Left ventricle myocardium inferior (tissue), 1 donor: ENCODE data around the gene ZBTB8OS. TPM values are rescaled to one million over a fixed set of nuclear protein-coding genes. Genes with fewer than 3 reads are reported as not detected.

ENCODE experiments used
- DNase-seq: peaks from one replicate; pipeline ENCODE4 v3.0.0-alpha.2; 2020
- H3K27ac ChIP-seq: fragments of 200-600 bp; replicated peaks from 2 replicates; pipeline ENCODE4 v1.8.0; 2021
- H3K27me3 ChIP-seq: fragments of 200-600 bp; 2 replicates; pipeline ENCODE4 v1.8.0; 2021; ENCODE audit warnings: low read depth
- H3K36me3 ChIP-seq: fragments of 200-600 bp; 2 replicates; pipeline ENCODE4 v1.8.0; 2021
- H3K4me1 ChIP-seq: fragments of 200-600 bp; 2 replicates; pipeline ENCODE4 v1.8.0; 2021
- H3K4me3 ChIP-seq: fragments of 200-600 bp; 2 replicates; pipeline ENCODE4 v1.8.0; 2021; ENCODE audit warnings: mild to moderate bottlenecking, moderate library complexity
- H3K9me3 ChIP-seq: fragments of 200-600 bp; replicated peaks from 2 replicates; pipeline ENCODE4 v1.8.0; 2021
- intact Hi-C: fragments of 100-400 bp; cut with micrococcal nuclease; formaldehyde crosslinking; loops from one replicate; pipeline ENCODE4 v1.11.0; 2022
- total RNA-seq: library from RNA; stranded (reverse); fragmentation: NEBNext Ultra II Directional; extraction: Animal tissue kit (Norgen Biotek cat#: 25700); gene quantifications from one replicate; pipeline ENCODE4 v1.2.1, GENCODE V29; 2021
- TF ChIP-seq, protein P1 (sequence below): fragments of 200-600 bp; IDR thresholded peaks from 2 replicates; pipeline ENCODE4 v1.8.0; 2021; ENCODE audit warnings: antibody characterized with exemption, mild to moderate bottlenecking, borderline replicate concordance
- donor health status: DM: no; HTN: yes; CAD: no; lungs with severe emphysema.

The ZBTB8OS gene
- total RNA-seq, 1 donor from 2014 or later, result 32.4 TPM

- H3K9me3 ChIP-seq, result no peaks in the 10 kb centered on the region
- DNase-seq, result no peak
- peaks cover 22% of the 10 kb centered on the region for H3K36me3 ChIP-seq
- no peaks in the 10 kb centered on the region for H3K4me1 ChIP-seq
- intact Hi-C loops, result no loop called here
- H3K4me3 ChIP-seq, result no peak overlapping the region
- TF ChIP-seq, protein P1, sequence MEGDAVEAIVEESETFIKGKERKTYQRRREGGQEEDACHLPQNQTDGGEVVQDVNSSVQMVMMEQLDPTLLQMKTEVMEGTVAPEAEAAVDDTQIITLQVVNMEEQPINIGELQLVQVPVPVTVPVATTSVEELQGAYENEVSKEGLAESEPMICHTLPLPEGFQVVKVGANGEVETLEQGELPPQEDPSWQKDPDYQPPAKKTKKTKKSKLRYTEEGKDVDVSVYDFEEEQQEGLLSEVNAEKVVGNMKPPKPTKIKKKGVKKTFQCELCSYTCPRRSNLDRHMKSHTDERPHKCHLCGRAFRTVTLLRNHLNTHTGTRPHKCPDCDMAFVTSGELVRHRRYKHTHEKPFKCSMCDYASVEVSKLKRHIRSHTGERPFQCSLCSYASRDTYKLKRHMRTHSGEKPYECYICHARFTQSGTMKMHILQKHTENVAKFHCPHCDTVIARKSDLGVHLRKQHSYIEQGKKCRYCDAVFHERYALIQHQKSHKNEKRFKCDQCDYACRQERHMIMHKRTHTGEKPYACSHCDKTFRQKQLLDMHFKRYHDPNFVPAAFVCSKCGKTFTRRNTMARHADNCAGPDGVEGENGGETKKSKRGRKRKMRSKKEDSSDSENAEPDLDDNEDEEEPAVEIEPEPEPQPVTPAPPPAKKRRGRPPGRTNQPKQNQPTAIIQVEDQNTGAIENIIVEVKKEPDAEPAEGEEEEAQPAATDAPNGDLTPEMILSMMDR, result no peak
- H3K27ac ChIP-seq, result no peak overlapping the region
- no peaks in the 10 kb centered on the region for H3K27me3 ChIP-seq
Measured at GRCh38 chr1:32622806-32623681, 27.3 kb downstream of the ZBTB8OS start.

- H3K9me3 ChIP-seq, result no peaks in the 10 kb centered on the region
- no peak for DNase-seq
- TF ChIP-seq, protein P1, result no peak
- intact Hi-C loops, result no loop called here
- no peaks in the 10 kb centered on the region for H3K4me1 ChIP-seq
- H3K27me3 ChIP-seq, result no peaks in the 10 kb centered on the region
- peaks cover 13% of the 10 kb centered on the region for H3K36me3 ChIP-seq
- no peak overlapping the region for H3K27ac ChIP-seq
- no peak overlapping the region for H3K4me3 ChIP-seq
Measured at GRCh38 chr1:32622205-32622604, 28.1 kb downstream of the ZBTB8OS start.

GRCh38 chr1:32619701-32620485 lies 30.5 kb downstream of the ZBTB8OS start:
- Histone ChIP-seq H3K27me3 (no peaks in the 10 kb centered on the region), H3K4me1 (no peaks in the 10 kb centered on the region), H3K9me3 (no peaks in the 10 kb centered on the region), H3K27ac (no peak overlapping the region), H3K4me3 (no peak overlapping the region), H3K36me3 (peaks cover 11% of the 10 kb centered on the region)
- no peak for DNase-seq
- intact Hi-C loops, result no loop called here
- TF ChIP-seq, protein P1, result peak; percentile 18

GRCh38 chr1:32618673-32619221 lies 31.6 kb downstream of the ZBTB8OS start:
- no peaks in the 10 kb centered on the region for H3K27me3 ChIP-seq
- intact Hi-C loops, result no loop called here
- TF ChIP-seq, protein P1, result no peak

GRCh38 chr1:32613472-32613871 lies 36.9 kb downstream of the ZBTB8OS start:
- Histone ChIP-seq H3K4me3 (no peak overlapping the region), H3K36me3 (no peaks in the 10 kb centered on the region), H3K9me3 (no peaks in the 10 kb centered on the region), H3K4me1 (peaks cover 18% of the 10 kb centered on the region), H3K27ac (no peak overlapping the region), H3K27me3 (no peaks in the 10 kb centered on the region)
- DNase-seq, result no peak
- intact Hi-C loops, result no loop called here
- TF ChIP-seq, protein P1, result no peak

More at GRCh38 chr1:32618673-32619221, 31.6 kb downstream of the ZBTB8OS start:
- DNase-seq, result no peak
- H3K9me3 ChIP-seq, result no peaks in the 10 kb centered on the region
- H3K27ac ChIP-seq, result no peak overlapping the region
- peaks cover 11% of the 10 kb centered on the region for H3K36me3 ChIP-seq
- no peak overlapping the region for H3K4me3 ChIP-seq
- no peaks in the 10 kb centered on the region for H3K4me1 ChIP-seq
